IMR-90 (cell line): ENCODE data around the gene DCLK1. TPM values are rescaled to one million over a fixed set of nuclear protein-coding genes. Genes with fewer than 3 reads are reported as not detected.
A peak's percentile ranks its signal among the peaks of the same experiment; 100 is the strongest.

ENCODE experiments used
- ATAC-seq: fragments of 200-7000 bp; cut with Tn5 transposase; 2 replicates; pipeline ENCODE4 v1.9.1; 2020; ENCODE audit warnings: low read depth, mild to moderate bottlenecking, moderate library complexity
- BruUV-seq: library from RNA; stranded (reverse); fragments of 400-500 nt; replicated peaks from 2 replicates; lab custom pipeline; 2021; lab: Mats Ljungman, UMichigan
- CTCF ChIA-PET: fragments of 300-600 bp; formaldehyde crosslinking; extraction: SDS; loops from one replicate; lab custom pipeline; 2021; ENCODE audit warnings: antibody characterized with exemption; lab: Yijun Ruan, JAX
- POLR2A ChIA-PET: fragments of 300-600 bp; sonication (Branson Sonifier 250); formaldehyde crosslinking; loops from one replicate; lab custom pipeline; 2022; ENCODE audit warnings: antibody characterized with exemption; ENCODE audit not compliant: unreplicated experiment; lab: Charles Lee
- DNase-seq: peaks from one replicate; pipeline ENCODE4 v3.0.0; 2013
- H2AFZ ChIP-seq: replicated peaks from 2 replicates; pipeline ENCODE3; 2013; ENCODE audit warnings: low read length, mild to moderate bottlenecking; ENCODE audit not compliant: poor library complexity
- H2AK5ac ChIP-seq: 2 replicates; pipeline ENCODE4 v1.6.1; 2013; ENCODE audit warnings: low read depth, low read length, inconsistent platforms
- H2AK9ac ChIP-seq: replicated peaks from 2 replicates; pipeline ENCODE3; 2013; ENCODE audit warnings: mild to moderate bottlenecking, low read depth, low read length, moderate library complexity; ENCODE audit not compliant: poor library complexity
- H2BK120ac ChIP-seq: 2 replicates; pipeline ENCODE4 v1.6.1; 2013; ENCODE audit warnings: low read depth, low read length, inconsistent platforms
- H2BK15ac ChIP-seq: 3 replicates; pipeline ENCODE4 v1.6.1; 2013; ENCODE audit warnings: low read depth, low read length, inconsistent platforms
- H2BK20ac ChIP-seq: 2 replicates; pipeline ENCODE4 v1.6.1; 2013; ENCODE audit warnings: low read depth, mild to moderate bottlenecking, inconsistent platforms, low read length, moderate library complexity
- H2BK5ac ChIP-seq: 2 replicates; pipeline ENCODE4 v1.6.1; 2013; ENCODE audit warnings: mild to moderate bottlenecking, low read depth, low read length, inconsistent platforms; ENCODE audit not compliant: poor library complexity, severe bottlenecking
- H3K14ac ChIP-seq: replicated peaks from 2 replicates; pipeline ENCODE4 v1.6.1; 2013; ENCODE audit warnings: low read depth, low read length, inconsistent platforms
- H3K18ac ChIP-seq: 2 replicates; pipeline ENCODE4 v1.6.1; 2013; ENCODE audit warnings: low read depth, low read length, control low read depth
- H3K23ac ChIP-seq: 2 replicates; pipeline ENCODE4 v1.6.1; 2013; ENCODE audit warnings: low read depth, low read length, inconsistent platforms
- H3K27ac ChIP-seq: 2 replicates; pipeline ENCODE4 v1.5.1; 2013; ENCODE audit warnings: mild to moderate bottlenecking, control low read depth, low read length; ENCODE audit not compliant: insufficient read depth
- H3K27me3 ChIP-seq: 2 replicates; pipeline ENCODE4 v1.6.1; 2013; ENCODE audit warnings: low read length; ENCODE audit not compliant: control insufficient read depth, insufficient read depth
- H3K36me3 ChIP-seq: 2 replicates; pipeline ENCODE4 v1.6.1; 2013; ENCODE audit warnings: low read length, mixed read lengths; ENCODE audit not compliant: control insufficient read depth, insufficient read depth
- H3K4ac ChIP-seq: 2 replicates; pipeline ENCODE4 v1.6.1; 2013; ENCODE audit warnings: low read depth, low read length, inconsistent platforms
- H3K4me1 ChIP-seq: 2 replicates; pipeline ENCODE4 v1.6.1; 2013; ENCODE audit warnings: low read length, mixed read lengths; ENCODE audit not compliant: control insufficient read depth, insufficient read depth
- H3K4me2 ChIP-seq: 2 replicates; pipeline ENCODE4 v1.6.1; 2013; ENCODE audit warnings: low read depth, mild to moderate bottlenecking, control low read depth, low read length, moderate library complexity
- H3K4me3 ChIP-seq: 2 replicates; pipeline ENCODE4 v1.5.1; 2013; ENCODE audit warnings: low read depth, mild to moderate bottlenecking, control low read depth, low read length, moderate library complexity; ENCODE audit not compliant: insufficient read depth
- H3K56ac ChIP-seq: 2 replicates; pipeline ENCODE4 v1.6.1; 2013; ENCODE audit warnings: low read length, inconsistent platforms; ENCODE audit not compliant: insufficient read depth; ENCODE audit errors: extremely low read depth
- H3K79me1 ChIP-seq, 2 experiments: 2 replicates each; pipeline ENCODE4 v1.6.1; 2013; ENCODE audit warnings: low read length in 2 of 2, inconsistent platforms in 1 of 2, low read depth in 1 of 2
- H3K9ac ChIP-seq: 2 replicates; pipeline ENCODE4 v1.6.1; 2013; ENCODE audit warnings: low read depth, low read length, control low read depth
- H3K9me1 ChIP-seq: 2 replicates; pipeline ENCODE4 v1.6.1; 2013; ENCODE audit warnings: low read length, inconsistent platforms; ENCODE audit not compliant: insufficient read depth
- H3K9me3 ChIP-seq: 2 replicates; pipeline ENCODE4 v1.6.1; 2013; ENCODE audit warnings: low read length; ENCODE audit not compliant: control insufficient read depth, insufficient read depth
- H4K20me1 ChIP-seq: 2 replicates; pipeline ENCODE4 v1.6.1; 2013; ENCODE audit warnings: low read length, inconsistent platforms; ENCODE audit not compliant: insufficient read depth
- H4K5ac ChIP-seq: 2 replicates; pipeline ENCODE4 v1.6.1; 2013; ENCODE audit warnings: mild to moderate bottlenecking, low read depth, low read length, control low read depth
- H4K8ac ChIP-seq, 2 experiments: 2 replicates each; pipeline ENCODE4 v1.6.1; 2013; ENCODE audit warnings: low read depth in 2 of 2, low read length in 2 of 2, control low read depth in 1 of 2, inconsistent platforms in 1 of 2
- H4K91ac ChIP-seq: 2 replicates; pipeline ENCODE4 v1.6.1; 2013; ENCODE audit warnings: low read depth, low read length, inconsistent platforms; ENCODE audit not compliant: insufficient read depth
- BHLHE40 ChIP-seq: fragments of 150-350 bp; IDR thresholded peaks from 2 replicates; pipeline ENCODE4 v1.6.1; 2016; ENCODE audit warnings: mild to moderate bottlenecking, low read depth, low read length
- CEBPB ChIP-seq: IDR thresholded peaks from 2 replicates; pipeline ENCODE4 v1.6.1; 2012; ENCODE audit warnings: low read depth, low read length, improper control_type of control experiment
- CTCF ChIP-seq: conservative IDR thresholded peaks from 2 replicates; pipeline ENCODE4 v1.5.1; 2012; ENCODE audit warnings: mild to moderate bottlenecking, low read depth, low read length, improper control_type of control experiment
- FOS ChIP-seq: fragments of 150-350 bp; IDR thresholded peaks from 2 replicates; pipeline ENCODE4 v1.6.1; 2016; ENCODE audit warnings: low read depth, low read length
- MAFK ChIP-seq: IDR thresholded peaks from 2 replicates; pipeline ENCODE4 v1.6.1; 2012; ENCODE audit warnings: low read depth, low read length, improper control_type of control experiment
- MAZ ChIP-seq: IDR thresholded peaks from 2 replicates; pipeline ENCODE4 v1.6.1; 2012; ENCODE audit warnings: low read depth, mild to moderate bottlenecking, low read length, improper control_type of control experiment, moderate library complexity, borderline replicate concordance
- MXI1 ChIP-seq: IDR thresholded peaks from 2 replicates; pipeline ENCODE4 v1.6.1; 2012; ENCODE audit warnings: low read depth, mild to moderate bottlenecking, low read length, moderate library complexity, borderline replicate concordance
- NFE2L2 ChIP-seq: fragments of 150-350 bp; IDR thresholded peaks from 2 replicates; pipeline ENCODE4 v1.6.1; 2016; ENCODE audit warnings: low read depth, mild to moderate bottlenecking, low read length
- RFX5 ChIP-seq: IDR thresholded peaks from 2 replicates; pipeline ENCODE4 v1.8.0; 2012; ENCODE audit warnings: low read depth, mild to moderate bottlenecking, low read length, moderate library complexity
- USF2 ChIP-seq: fragments of 150-350 bp; IDR thresholded peaks from 2 replicates; pipeline ENCODE4 v1.6.1; 2017; ENCODE audit warnings: mild to moderate bottlenecking, antibody characterized with exemption, low read length, low read depth
- WGBS, 2 experiments: methylation state at CpG; one replicate each; pipeline versions ENCODE4 v1.1.5 to v1.1.7; 2013; ENCODE audit warnings: missing lambda C conversion rate in 2 of 2; ENCODE audit not compliant: insufficient read length in 1 of 2; ENCODE audit errors: extremely low coverage in 2 of 2; 5-methylcytosine and 5-hydroxymethylcytosine counted together
- dilution Hi-C: fragments of 300-500 bp; cut with HindIII; formaldehyde crosslinking; loops from one replicate; pipeline ENCODE4 v1.14.3; 2018; ENCODE audit warnings: low sequenced_read_pairs; ENCODE audit not compliant: unreplicated experiment
- in situ Hi-C: fragments of 300-500 bp; cut with MboI; formaldehyde crosslinking; loops from 3 replicates; pipeline ENCODE4 v1.14.3; 2019; ENCODE audit warnings: low sequenced_read_pairs, inconsistent platforms, mixed read lengths
- intact Hi-C: fragments of 100-400 bp; cut with micrococcal nuclease; formaldehyde crosslinking; loops from 2 replicates; pipeline ENCODE4 v1.10.0; 2022
- polyA plus RNA-seq, 3 experiments: library from polyadenylated mRNA; depleted of rRNA; stranded (reverse); fragments of >200 nt; gene quantifications; 2 replicates each; pipeline ENCODE4 v1.2.3, GENCODE V29; 2012; ENCODE audit warnings: low replicate concordance in 1 of 3
- total RNA-seq: library from RNA; depleted of rRNA; stranded (reverse); fragments of >200 nt; gene quantifications from 2 replicates; pipeline ENCODE4 v1.2.3, GENCODE V29; 2012

Gene DCLK1
- total and polyA plus RNA-seq, 2 of the 4 experiments (the other 2 are of a cell fraction): under 0.01 to 0.02 TPM

- no peak overlapping the region for H2BK5ac ChIP-seq
- no peaks in the 10 kb centered on the region for H4K20me1 ChIP-seq
- no peak overlapping the region for H3K18ac ChIP-seq
- no peaks in the 10 kb centered on the region for H3K9me3 ChIP-seq
- WGBS, 2 experiments: no CpG with 5 or more reads among the region's 5 CpGs
- no peak overlapping the region for H3K4me2 ChIP-seq
- H2AK5ac ChIP-seq: no peak overlapping the region
- H3K14ac ChIP-seq: no peak overlapping the region
- H2AFZ ChIP-seq: peak overlapping the region; percentile 77
- TF ChIP-seq BHLHE40 (no peak), MAFK (no peak), CEBPB (no peak), FOS (no peak), NFE2L2 (no peak), CTCF (no peak), RFX5 (no peak), USF2 (no peak), MAZ (no peak), MXI1 (no peak)
- 0 out of 4 replicates have a peak overlapping the region, but pooled peaks of 1 of the 2 experiments have one; percentile 11 for H4K8ac ChIP-seq
- BruUV-seq: no TSS peak
- H3K79me1 ChIP-seq: no peaks in the 10 kb centered on the region
- H3K27ac ChIP-seq: no peak overlapping the region
- no peak overlapping the region for H3K4ac ChIP-seq
- H4K5ac ChIP-seq: no peak overlapping the region
- H3K36me3 ChIP-seq: no peaks in the 10 kb centered on the region
- no peaks in the 10 kb centered on the region; the same call in 1 of the 2 replicates for H3K27me3 ChIP-seq
- ChIA-PET CTCF (interaction anchor here (0.5 to 0.8 kb wide), 2 partner anchors 57 to 526 kb away, joined by 3 read pairs; no protein-coding TSS in a partner anchor), POLR2A (no interaction called here)
- H4K91ac ChIP-seq: no peak overlapping the region
- H3K4me1 ChIP-seq: no peaks in the 10 kb centered on the region
- H2AK9ac ChIP-seq: no peak overlapping the region
- H3K9ac ChIP-seq: no peak overlapping the region
- dilution Hi-C loops (no loop called here), in situ Hi-C loops (loop anchor here (10.0 kb wide), 1 partner anchor 225 kb away; no protein-coding TSS in a partner anchor), intact Hi-C loops (loop anchor here (10.0 kb wide), 1 partner anchor 255 kb away; the partner anchor contains the start of gene MAB21L1)
- DNase-seq (no peak), ATAC-seq (no peak)
- no peak overlapping the region for H2BK120ac ChIP-seq
- H2BK15ac ChIP-seq: no peak overlapping the region
- H3K4me3 ChIP-seq: no peak overlapping the region
- no peak overlapping the region for H3K23ac ChIP-seq
- no peak overlapping the region for H3K56ac ChIP-seq
- H2BK20ac ChIP-seq: no peak overlapping the region
- no peaks in the 10 kb centered on the region for H3K9me1 ChIP-seq
Observed at GRCh38 chr13:35729926-35730627, 401.1 kb downstream of the DCLK1 start.
